ENCODE results near the gene ADRA1B. TPM values are rescaled to one million over a fixed set of nuclear protein-coding genes. Genes with fewer than 3 reads are reported as not detected.

The ADRA1B gene
- total RNA-seq, 2 donors from 2014 or later = 0.14 to 0.74 TPM

- H3K27me3 ChIP-seq (replicated peaks; ENCODE audit: insufficient read depth) = no peaks in the 10 kb centered on the region
- H3K4me3 ChIP-seq = no peak overlapping the region
- no peak for DNase-seq (ENCODE audit: low spot score)
- TF ChIP-seq CTCF (IDR thresholded peaks at IDR 0.05) (no peak), POLR2AphosphoS5 (IDR thresholded peaks at IDR 0.05) (no peak), POLR2A (IDR thresholded peaks at IDR 0.05) (no peak)
- H3K27ac ChIP-seq = no peak overlapping the region
- H3K36me3 ChIP-seq = no peaks in the 10 kb centered on the region
- no peaks in the 10 kb centered on the region for H3K4me1 ChIP-seq (replicated peaks)
- no peaks in the 10 kb centered on the region for H3K9me3 ChIP-seq
- 98% methylated on average over 10 of the region's 10 CpGs for WGBS
- intact Hi-C loops (cut with DNase I) = no loop called here
Measured at GRCh38 chr5:159937580-159937979, 21.3 kb downstream of the ADRA1B start.

GRCh38 chr5:159943326-159943725 lies 27.0 kb downstream of the ADRA1B start:
- Histone ChIP-seq H3K27me3 (replicated peaks; ENCODE audit: insufficient read depth) (no peaks in the 10 kb centered on the region), H3K4me3 (no peak overlapping the region), H3K27ac (no peak overlapping the region), H3K9me3 (no peaks in the 10 kb centered on the region), H3K36me3 (no peaks in the 10 kb centered on the region), H3K4me1 (replicated peaks) (no peaks in the 10 kb centered on the region)
- WGBS = 47% methylated on average over 5 of the region's 5 CpGs
- TF ChIP-seq POLR2AphosphoS5 (IDR thresholded peaks at IDR 0.05) (no peak), POLR2A (IDR thresholded peaks at IDR 0.05) (no peak), CTCF (IDR thresholded peaks at IDR 0.05) (no peak)
- intact Hi-C loops (cut with DNase I) = no loop called here
- DNase-seq (ENCODE audit: low spot score) = no peak

GRCh38 chr5:159944056-159944600 lies 27.8 kb downstream of the ADRA1B start:
- no peaks in the 10 kb centered on the region for H3K4me1 ChIP-seq (replicated peaks)
- no peak for DNase-seq (ENCODE audit: low spot score)
- no peak overlapping the region for H3K27ac ChIP-seq
- H3K4me3 ChIP-seq = no peak overlapping the region
- no peaks in the 10 kb centered on the region for H3K9me3 ChIP-seq
- H3K27me3 ChIP-seq (replicated peaks; ENCODE audit: insufficient read depth) = no peaks in the 10 kb centered on the region
- WGBS = 50% methylated on average over 5 of the region's 5 CpGs
- TF ChIP-seq POLR2A (IDR thresholded peaks at IDR 0.05) (no peak), CTCF (IDR thresholded peaks at IDR 0.05) (no peak), POLR2AphosphoS5 (IDR thresholded peaks at IDR 0.05) (no peak)
- H3K36me3 ChIP-seq = no peaks in the 10 kb centered on the region
- intact Hi-C loops (cut with DNase I) = no loop called here

- H3K4me3 ChIP-seq = no peak overlapping the region
- no peaks in the 10 kb centered on the region for H3K9me3 ChIP-seq
- TF ChIP-seq POLR2AphosphoS5 (IDR thresholded peaks at IDR 0.05) (no peak), CTCF (IDR thresholded peaks at IDR 0.05) (no peak), POLR2A (IDR thresholded peaks at IDR 0.05) (no peak)
- no peaks in the 10 kb centered on the region for H3K27me3 ChIP-seq (replicated peaks; ENCODE audit: insufficient read depth)
- H3K36me3 ChIP-seq = no peaks in the 10 kb centered on the region
- no peak for DNase-seq (ENCODE audit: low spot score)
- intact Hi-C loops (cut with DNase I) = no loop called here
- H3K27ac ChIP-seq = no peak overlapping the region
- 87% methylated on average over 2 of the region's 2 CpGs for WGBS
- no peaks in the 10 kb centered on the region for H3K4me1 ChIP-seq (replicated peaks)
Measured at GRCh38 chr5:159945359-159945758, 29.1 kb downstream of the ADRA1B start.

GRCh38 chr5:159947708-159948358 lies 31.6 kb downstream of the ADRA1B start:
- no peak for TF ChIP-seq POLR2AphosphoS5 (IDR thresholded peaks at IDR 0.05)
- no peak for TF ChIP-seq CTCF (IDR thresholded peaks at IDR 0.05)
- TF ChIP-seq POLR2A (IDR thresholded peaks at IDR 0.05) = no peak
- WGBS = 79% methylated on average over 9 of the region's 9 CpGs

More at GRCh38 chr5:159947708-159948358, 31.6 kb downstream of the ADRA1B start:
- Histone ChIP-seq H3K9me3 (no peaks in the 10 kb centered on the region), H3K27ac (no peak overlapping the region), H3K36me3 (no peaks in the 10 kb centered on the region), H3K27me3 (replicated peaks; ENCODE audit: insufficient read depth) (no peaks in the 10 kb centered on the region), H3K4me1 (replicated peaks) (no peaks in the 10 kb centered on the region), H3K4me3 (no peak overlapping the region)
- intact Hi-C loops (cut with DNase I) = no loop called here
- DNase-seq (ENCODE audit: low spot score) = no peak
